Panc1 (cell line): Measurements from ENCODE around the gene CGNL1. TPM values are rescaled to one million over a fixed set of nuclear protein-coding genes. Genes with fewer than 3 reads are reported as not detected.

Experiments
- ATAC-seq: fragments of 200-7000 bp; cut with Tn5 transposase; 2 replicates; pipeline ENCODE4 v1.9.1; 2020; ENCODE audit warnings: mild to moderate bottlenecking, moderate library complexity
- BruUV-seq: library from RNA; stranded (reverse); fragments of 400-500 nt; replicated peaks from 2 replicates; lab custom pipeline; 2021; lab: Mats Ljungman, UMichigan
- CTCF ChIA-PET: fragments of 300-600 bp; sonication (Branson Sonifier 250); formaldehyde crosslinking; loops from one replicate; lab custom pipeline; 2022; ENCODE audit warnings: antibody characterized with exemption; lab: Charles Lee
- POLR2A ChIA-PET: fragments of 300-600 bp; sonication (Branson Sonifier 250); formaldehyde crosslinking; loops from one replicate; lab custom pipeline; 2022; ENCODE audit warnings: antibody characterized with exemption; lab: Charles Lee
- DNase-seq: peaks from one replicate; pipeline ENCODE4 v3.0.0-alpha.2; 2010; ENCODE audit warnings: low read depth, low spot score
- H3K27ac ChIP-seq: 2 replicates; pipeline ENCODE4 v1.5.1; 2011; ENCODE audit warnings: mild to moderate bottlenecking, low read length, inconsistent platforms
- H3K27me3 ChIP-seq: fragments of 200-500 bp; sonication (Bioruptor generic); 2 replicates; pipeline ENCODE4 v1.6.0; 2014; ENCODE audit warnings: low read length, inconsistent platforms; ENCODE audit not compliant: control insufficient read depth, insufficient read depth
- H3K36me3 ChIP-seq: fragments of 200-500 bp; sonication (Bioruptor generic); 2 replicates; pipeline ENCODE4 v1.5.1; 2014; ENCODE audit warnings: inconsistent platforms, mild to moderate bottlenecking, low read length, moderate library complexity; ENCODE audit not compliant: control insufficient read depth, insufficient read depth
- H3K4me1 ChIP-seq: 2 replicates; pipeline ENCODE4 v1.5.1; 2011; ENCODE audit warnings: inconsistent platforms, mild to moderate bottlenecking, low read length, moderate library complexity; ENCODE audit not compliant: control insufficient read depth, insufficient read depth
- H3K4me3 ChIP-seq, 2 experiments: 2 replicates each; pipeline ENCODE4 v1.5.1; 2011 to 2012; ENCODE audit warnings: low read depth in 2 of 2, low read length in 2 of 2, mild to moderate bottlenecking in 2 of 2, inconsistent platforms in 1 of 2, moderate library complexity in 1 of 2
- H3K9me3 ChIP-seq: fragments of 200-500 bp; sonication (Bioruptor generic); 2 replicates; pipeline ENCODE4 v1.5.1; 2014; ENCODE audit warnings: low read depth, mild to moderate bottlenecking, inconsistent platforms, low read length, moderate library complexity; ENCODE audit not compliant: control insufficient read depth, insufficient read depth
- POLR2AphosphoS5 ChIP-seq: IDR thresholded peaks from 2 replicates; pipeline ENCODE4 v1.6.1; 2012; ENCODE audit warnings: mild to moderate bottlenecking, low read depth, low read length, moderate library complexity
- SIN3A ChIP-seq: IDR thresholded peaks from 2 replicates; pipeline ENCODE4 v1.6.1; 2012; ENCODE audit warnings: low read depth, mild to moderate bottlenecking, low read length, moderate library complexity, borderline replicate concordance; ENCODE audit not compliant: insufficient read depth
- TCF7L2 ChIP-seq: IDR thresholded peaks from 2 replicates; pipeline ENCODE4 v1.6.1; 2011; ENCODE audit warnings: mild to moderate bottlenecking, low read depth, low read length, inconsistent platforms
- in situ Hi-C: cut with HindIII; loops from 2 replicates; pipeline ENCODE4 v1.10.0; 2016; ENCODE audit warnings: low sequenced_read_pairs, low pct_unique_long_range_greater_than_20kb
- intact Hi-C: fragments of 100-400 bp; cut with micrococcal nuclease; formaldehyde crosslinking; loops from one replicate; pipeline ENCODE4 v1.10.0; 2022; ENCODE audit not compliant: unreplicated experiment
- total RNA-seq: library from RNA; stranded (reverse); gene quantifications from one replicate; pipeline ENCODE4 v1.2.1, GENCODE V29; 2021; ENCODE audit not compliant: unreplicated experiment
- TF ChIP-seq, protein P1 (sequence below), 2 experiments: IDR thresholded peaks; 2 replicates each; pipeline ENCODE4 v1.6.1; 2011 to 2012; ENCODE audit warnings: low read depth in 2 of 2, control low read depth in 1 of 2, low read length in 1 of 2, mild to moderate bottlenecking in 1 of 2, moderate library complexity in 1 of 2; ENCODE audit not compliant: insufficient read depth in 1 of 2
- TF ChIP-seq, protein P2 (sequence below): fragments of 450-650 bp; IDR thresholded peaks from 2 replicates; pipeline ENCODE4 v1.5.1; 2017; ENCODE audit warnings: mild to moderate bottlenecking

CGNL1 gene
- total RNA-seq, 1 experiment from 2014 or later = 3.5 TPM

DNA sequence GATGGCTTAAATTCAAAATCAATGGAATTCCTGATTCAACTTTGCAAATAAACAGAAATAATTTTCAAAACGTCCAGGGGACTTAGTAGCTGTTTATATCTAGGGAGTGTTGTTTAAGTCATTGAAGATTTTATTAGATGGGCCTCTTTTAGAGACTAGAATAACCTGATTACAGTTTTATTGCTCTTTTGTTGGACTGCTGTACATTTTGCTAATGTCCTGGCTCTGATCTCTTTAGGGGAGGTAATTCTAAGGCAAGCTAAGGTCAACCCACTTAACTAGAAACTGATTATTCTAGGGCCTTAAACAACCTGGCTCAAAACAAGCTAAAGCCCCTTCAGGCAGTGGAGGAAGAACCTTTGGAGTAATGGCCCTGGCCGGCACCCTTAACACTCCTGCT is 153.4 kb downstream of the CGNL1 start:
- H3K4me1 ChIP-seq = no peaks in the 10 kb centered on the region; the same call in 1 of the 2 replicates
- TF ChIP-seq TCF7L2 (no peak), POLR2AphosphoS5 (no peak), SIN3A (no peak)
- TF ChIP-seq, protein P1, sequence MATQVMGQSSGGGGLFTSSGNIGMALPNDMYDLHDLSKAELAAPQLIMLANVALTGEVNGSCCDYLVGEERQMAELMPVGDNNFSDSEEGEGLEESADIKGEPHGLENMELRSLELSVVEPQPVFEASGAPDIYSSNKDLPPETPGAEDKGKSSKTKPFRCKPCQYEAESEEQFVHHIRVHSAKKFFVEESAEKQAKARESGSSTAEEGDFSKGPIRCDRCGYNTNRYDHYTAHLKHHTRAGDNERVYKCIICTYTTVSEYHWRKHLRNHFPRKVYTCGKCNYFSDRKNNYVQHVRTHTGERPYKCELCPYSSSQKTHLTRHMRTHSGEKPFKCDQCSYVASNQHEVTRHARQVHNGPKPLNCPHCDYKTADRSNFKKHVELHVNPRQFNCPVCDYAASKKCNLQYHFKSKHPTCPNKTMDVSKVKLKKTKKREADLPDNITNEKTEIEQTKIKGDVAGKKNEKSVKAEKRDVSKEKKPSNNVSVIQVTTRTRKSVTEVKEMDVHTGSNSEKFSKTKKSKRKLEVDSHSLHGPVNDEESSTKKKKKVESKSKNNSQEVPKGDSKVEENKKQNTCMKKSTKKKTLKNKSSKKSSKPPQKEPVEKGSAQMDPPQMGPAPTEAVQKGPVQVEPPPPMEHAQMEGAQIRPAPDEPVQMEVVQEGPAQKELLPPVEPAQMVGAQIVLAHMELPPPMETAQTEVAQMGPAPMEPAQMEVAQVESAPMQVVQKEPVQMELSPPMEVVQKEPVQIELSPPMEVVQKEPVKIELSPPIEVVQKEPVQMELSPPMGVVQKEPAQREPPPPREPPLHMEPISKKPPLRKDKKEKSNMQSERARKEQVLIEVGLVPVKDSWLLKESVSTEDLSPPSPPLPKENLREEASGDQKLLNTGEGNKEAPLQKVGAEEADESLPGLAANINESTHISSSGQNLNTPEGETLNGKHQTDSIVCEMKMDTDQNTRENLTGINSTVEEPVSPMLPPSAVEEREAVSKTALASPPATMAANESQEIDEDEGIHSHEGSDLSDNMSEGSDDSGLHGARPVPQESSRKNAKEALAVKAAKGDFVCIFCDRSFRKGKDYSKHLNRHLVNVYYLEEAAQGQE (IDR thresholded peaks at IDR 0.05; ENCODE audit: insufficient read depth in 1 of 2, low read depth in 2 of 2, low read length in 1 of 2) = no peak
- TF ChIP-seq, protein P2, sequence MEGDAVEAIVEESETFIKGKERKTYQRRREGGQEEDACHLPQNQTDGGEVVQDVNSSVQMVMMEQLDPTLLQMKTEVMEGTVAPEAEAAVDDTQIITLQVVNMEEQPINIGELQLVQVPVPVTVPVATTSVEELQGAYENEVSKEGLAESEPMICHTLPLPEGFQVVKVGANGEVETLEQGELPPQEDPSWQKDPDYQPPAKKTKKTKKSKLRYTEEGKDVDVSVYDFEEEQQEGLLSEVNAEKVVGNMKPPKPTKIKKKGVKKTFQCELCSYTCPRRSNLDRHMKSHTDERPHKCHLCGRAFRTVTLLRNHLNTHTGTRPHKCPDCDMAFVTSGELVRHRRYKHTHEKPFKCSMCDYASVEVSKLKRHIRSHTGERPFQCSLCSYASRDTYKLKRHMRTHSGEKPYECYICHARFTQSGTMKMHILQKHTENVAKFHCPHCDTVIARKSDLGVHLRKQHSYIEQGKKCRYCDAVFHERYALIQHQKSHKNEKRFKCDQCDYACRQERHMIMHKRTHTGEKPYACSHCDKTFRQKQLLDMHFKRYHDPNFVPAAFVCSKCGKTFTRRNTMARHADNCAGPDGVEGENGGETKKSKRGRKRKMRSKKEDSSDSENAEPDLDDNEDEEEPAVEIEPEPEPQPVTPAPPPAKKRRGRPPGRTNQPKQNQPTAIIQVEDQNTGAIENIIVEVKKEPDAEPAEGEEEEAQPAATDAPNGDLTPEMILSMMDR = no peak
- CTCF ChIA-PET = interaction anchor here (0.7 kb wide), 2 partner anchors 12 to 52 kb away, joined by 3 read pairs; no protein-coding TSS in a partner anchor
- DNase-seq (no peak), ATAC-seq (no peak)
- H3K27me3 ChIP-seq = peaks cover 4% of the 10 kb centered on the region
- POLR2A ChIA-PET = no interaction called here
- H3K36me3 ChIP-seq = no peaks in the 10 kb centered on the region
- H3K9me3 ChIP-seq = no peaks in the 10 kb centered on the region
- in situ Hi-C loops = no loop called here
- no TSS peak for BruUV-seq
- intact Hi-C loops = loop anchor here (5.0 kb wide), 1 partner anchor 1032 kb away; no protein-coding TSS in a partner anchor
- no peak overlapping the region for H3K4me3 ChIP-seq
- no peak overlapping the region for H3K27ac ChIP-seq

DNA sequence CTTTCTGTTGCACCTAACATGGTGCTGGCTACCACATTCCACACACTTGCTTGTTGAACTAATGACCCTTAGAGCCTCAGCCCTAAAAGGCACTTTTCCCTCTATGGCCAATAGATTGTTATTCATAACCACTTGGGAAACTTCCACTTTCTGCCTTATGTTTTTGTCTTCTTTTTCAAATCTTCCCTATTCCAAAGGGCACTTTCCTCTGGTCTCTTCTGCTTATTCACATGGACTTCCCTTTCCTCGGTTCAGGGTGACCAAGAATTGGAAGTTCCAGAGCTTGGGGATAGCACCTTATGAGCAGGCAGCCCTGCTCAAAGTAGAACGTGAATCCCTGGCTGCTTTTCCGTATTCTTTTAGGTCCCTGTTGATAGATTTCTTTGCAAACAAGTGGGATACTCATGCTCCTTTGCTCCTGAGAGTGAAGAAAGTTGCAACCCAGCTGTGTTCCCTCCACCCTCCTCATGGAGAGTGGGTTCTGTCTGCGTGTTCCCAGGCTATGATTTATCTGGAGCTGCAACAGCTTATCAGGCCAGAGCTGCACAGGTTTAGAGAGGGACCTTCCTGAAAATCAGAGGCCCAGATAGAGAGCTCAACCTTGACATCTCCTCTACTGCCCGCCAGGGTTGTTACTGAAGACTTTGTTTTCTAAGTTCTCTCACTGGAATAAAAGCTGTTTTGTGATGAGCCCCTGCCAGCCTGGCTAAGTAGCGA is 156.6 kb downstream of the CGNL1 start:
- POLR2A ChIA-PET = no interaction called here
- peaks cover 4% of the 10 kb centered on the region for H3K27me3 ChIP-seq
- H3K36me3 ChIP-seq = no peaks in the 10 kb centered on the region
- BruUV-seq = no TSS peak
- in situ Hi-C loops = no loop called here
- H3K27ac ChIP-seq = no peak overlapping the region
- DNase-seq (no peak), ATAC-seq (no peak)
- H3K9me3 ChIP-seq = no peaks in the 10 kb centered on the region
- TF ChIP-seq SIN3A (no peak), TCF7L2 (no peak), POLR2AphosphoS5 (no peak)
- TF ChIP-seq, protein P1 (IDR thresholded peaks at IDR 0.05; ENCODE audit: insufficient read depth in 1 of 2, low read depth in 2 of 2, low read length in 1 of 2) = no peak
- TF ChIP-seq, protein P2 = no peak
- intact Hi-C loops = no loop called here
- CTCF ChIA-PET = no interaction called here
- no peak overlapping the region for H3K4me3 ChIP-seq
- H3K4me1 ChIP-seq = no peaks in the 10 kb centered on the region; the same call in 1 of the 2 replicates
